HAP-1 (cell line): Measurements from ENCODE around the gene SMOC1.

ENCODE experiments used
- DNase-seq, 2 experiments: peaks; one replicate each; pipeline ENCODE4 v3.0.0-alpha.2; 2016 to 2020; ENCODE audit warnings: low spot score in 2 of 2
- H3K27me3 ChIP-seq: fragments of 250-450 bp; sonication (Bioruptor Pico); 2 replicates; pipeline ENCODE4 v1.5.1; 2020; ENCODE audit warnings: low read depth, mild to moderate bottlenecking, moderate library complexity
- H3K36me3 ChIP-seq: fragments of 250-450 bp; sonication (Bioruptor Pico); replicated peaks from 2 replicates; pipeline ENCODE4 v1.5.1; 2020; ENCODE audit warnings: mild to moderate bottlenecking
- H3K4me1 ChIP-seq: fragments of 250-450 bp; sonication (Bioruptor Pico); 2 replicates; pipeline ENCODE4 v1.5.1; 2020; ENCODE audit warnings: mild to moderate bottlenecking
- H3K4me3 ChIP-seq: fragments of 250-450 bp; sonication (Bioruptor Pico); 2 replicates; pipeline ENCODE4 v1.5.1; 2020; ENCODE audit warnings: mild to moderate bottlenecking, moderate library complexity
- H3K9me3 ChIP-seq: fragments of 250-450 bp; sonication (Bioruptor Pico); 2 replicates; pipeline ENCODE4 v1.5.1; 2020; ENCODE audit warnings: mild to moderate bottlenecking, moderate library complexity
- in situ Hi-C: fragments of 300-500 bp; cut with MboI; formaldehyde crosslinking; loops from 3 replicates; pipeline ENCODE4 v1.14.3; 2020; ENCODE audit warnings: low sequenced_read_pairs, inconsistent platforms, mixed read lengths

SMOC1 gene

GRCh38 chr14:69921052-69921451, 41.8 kb downstream of the SMOC1 start:
- no peaks in the 10 kb centered on the region for H3K9me3 ChIP-seq
- no peak for DNase-seq
- H3K4me1 ChIP-seq = no peaks in the 10 kb centered on the region
- H3K4me3 ChIP-seq = no peak overlapping the region
- H3K36me3 ChIP-seq = no peaks in the 10 kb centered on the region
- in situ Hi-C loops = no loop called here
- H3K27me3 ChIP-seq = peaks cover 3% of the 10 kb centered on the region

GRCh38 chr14:69922198-69922597, 43.0 kb downstream of the SMOC1 start:
- H3K36me3 ChIP-seq = no peaks in the 10 kb centered on the region
- in situ Hi-C loops = no loop called here
- H3K27me3 ChIP-seq = peaks cover 6% of the 10 kb centered on the region
- no peaks in the 10 kb centered on the region for H3K9me3 ChIP-seq
- H3K4me3 ChIP-seq = no peak overlapping the region
- no peaks in the 10 kb centered on the region for H3K4me1 ChIP-seq
- DNase-seq = no peak

GRCh38 chr14:69924201-69924600, 45.0 kb downstream of the SMOC1 start:
- no peaks in the 10 kb centered on the region for H3K9me3 ChIP-seq
- in situ Hi-C loops = no loop called here
- no peaks in the 10 kb centered on the region for H3K4me1 ChIP-seq
- H3K36me3 ChIP-seq = no peaks in the 10 kb centered on the region
- H3K27me3 ChIP-seq = peaks cover 13% of the 10 kb centered on the region
- no peak for DNase-seq
- H3K4me3 ChIP-seq = no peak overlapping the region

- Histone ChIP-seq H3K36me3 (no peaks in the 10 kb centered on the region), H3K4me3 (no peak overlapping the region), H3K9me3 (no peaks in the 10 kb centered on the region), H3K4me1 (no peaks in the 10 kb centered on the region), H3K27me3 (peaks cover 29% of the 10 kb centered on the region)
- in situ Hi-C loops = no loop called here
- DNase-seq = no peak
These were observed 48.9 kb downstream of the SMOC1 start for GRCh38 chr14:69928111-69928523.

- no peak for DNase-seq
- Histone ChIP-seq H3K27me3 (peaks cover 35% of the 10 kb centered on the region), H3K4me3 (no peak overlapping the region), H3K9me3 (no peaks in the 10 kb centered on the region), H3K4me1 (no peaks in the 10 kb centered on the region), H3K36me3 (no peaks in the 10 kb centered on the region)
- in situ Hi-C loops = no loop called here
These were observed 51.7 kb downstream of the SMOC1 start for GRCh38 chr14:69930780-69931379.

- Histone ChIP-seq H3K27me3 (peaks cover 32% of the 10 kb centered on the region), H3K9me3 (no peaks in the 10 kb centered on the region)
These were observed 52.7 kb downstream of the SMOC1 start for GRCh38 chr14:69931960-69932359.

GRCh38 chr14:69932391-69932790, 53.2 kb downstream of the SMOC1 start:
- no peak for DNase-seq
- Histone ChIP-seq H3K4me3 (no peak overlapping the region), H3K4me1 (no peaks in the 10 kb centered on the region), H3K36me3 (no peaks in the 10 kb centered on the region), H3K9me3 (no peaks in the 10 kb centered on the region), H3K27me3 (peaks cover 32% of the 10 kb centered on the region)
- in situ Hi-C loops = no loop called here

More at GRCh38 chr14:69931960-69932359, 52.7 kb downstream of the SMOC1 start:
- H3K36me3 ChIP-seq = no peaks in the 10 kb centered on the region
- DNase-seq = no peak
- H3K4me3 ChIP-seq = no peak overlapping the region
- no peaks in the 10 kb centered on the region for H3K4me1 ChIP-seq
- in situ Hi-C loops = no loop called here

GRCh38 chr14:69933623-69934275, 54.5 kb downstream of the SMOC1 start:
- DNase-seq = no peak

GRCh38 chr14:69937367-69938081, 58.3 kb downstream of the SMOC1 start:
- in situ Hi-C loops = no loop called here
- no peaks in the 10 kb centered on the region for H3K4me1 ChIP-seq
- H3K9me3 ChIP-seq = no peaks in the 10 kb centered on the region
- H3K36me3 ChIP-seq = no peaks in the 10 kb centered on the region
- H3K27me3 ChIP-seq = peaks cover 18% of the 10 kb centered on the region
- DNase-seq = no peak
- H3K4me3 ChIP-seq = no peak overlapping the region

More at GRCh38 chr14:69933623-69934275, 54.5 kb downstream of the SMOC1 start:
- Histone ChIP-seq H3K36me3 (no peaks in the 10 kb centered on the region), H3K4me1 (no peaks in the 10 kb centered on the region), H3K9me3 (no peaks in the 10 kb centered on the region), H3K27me3 (peaks cover 30% of the 10 kb centered on the region), H3K4me3 (no peak overlapping the region)
- in situ Hi-C loops = no loop called here

- DNase-seq = no peak
- Histone ChIP-seq H3K4me3 (no peak overlapping the region), H3K27me3 (peaks cover 15% of the 10 kb centered on the region), H3K9me3 (no peaks in the 10 kb centered on the region), H3K36me3 (no peaks in the 10 kb centered on the region), H3K4me1 (no peaks in the 10 kb centered on the region)
- in situ Hi-C loops = no loop called here
These were observed 59.5 kb downstream of the SMOC1 start for GRCh38 chr14:69938751-69939150.

GRCh38 chr14:69941768-69942742, 62.8 kb downstream of the SMOC1 start:
- no peaks in the 10 kb centered on the region for H3K36me3 ChIP-seq
- DNase-seq = no peak

GRCh38 chr14:69943084-69943780, 64.0 kb downstream of the SMOC1 start:
- in situ Hi-C loops = no loop called here
- H3K36me3 ChIP-seq = no peaks in the 10 kb centered on the region
- no peaks in the 10 kb centered on the region for H3K9me3 ChIP-seq
- H3K4me3 ChIP-seq = no peak overlapping the region
- no peak for DNase-seq
- H3K27me3 ChIP-seq = 0 out of 2 replicates have a peak, but pooled peaks cover 4% of the 10 kb centered on the region
- no peaks in the 10 kb centered on the region for H3K4me1 ChIP-seq

More at GRCh38 chr14:69941768-69942742, 62.8 kb downstream of the SMOC1 start:
- Histone ChIP-seq H3K27me3 (peaks cover 7% of the 10 kb centered on the region; the same call in 1 of the 2 replicates), H3K4me1 (no peaks in the 10 kb centered on the region), H3K9me3 (no peaks in the 10 kb centered on the region), H3K4me3 (no peak overlapping the region)
- in situ Hi-C loops = no loop called here

GRCh38 chr14:69945347-69945746, 66.1 kb downstream of the SMOC1 start:
- Histone ChIP-seq H3K27me3 (0 out of 2 replicates have a peak, but pooled peaks cover 4% of the 10 kb centered on the region), H3K9me3 (no peaks in the 10 kb centered on the region), H3K4me1 (no peaks in the 10 kb centered on the region), H3K4me3 (no peak overlapping the region), H3K36me3 (no peaks in the 10 kb centered on the region)
- in situ Hi-C loops = no loop called here
- no peak for DNase-seq
